GM11168 (cell line): ENCODE measurements around the gene TM9SF3.

Experiments used
- in situ Hi-C: fragments of 300-500 bp; cut with MboI; formaldehyde crosslinking; loops from one replicate; pipeline ENCODE4 v1.12.0; 2022; ENCODE audit warnings: low sequenced_read_pairs; ENCODE audit not compliant: unreplicated experiment

TM9SF3 gene

DNA sequence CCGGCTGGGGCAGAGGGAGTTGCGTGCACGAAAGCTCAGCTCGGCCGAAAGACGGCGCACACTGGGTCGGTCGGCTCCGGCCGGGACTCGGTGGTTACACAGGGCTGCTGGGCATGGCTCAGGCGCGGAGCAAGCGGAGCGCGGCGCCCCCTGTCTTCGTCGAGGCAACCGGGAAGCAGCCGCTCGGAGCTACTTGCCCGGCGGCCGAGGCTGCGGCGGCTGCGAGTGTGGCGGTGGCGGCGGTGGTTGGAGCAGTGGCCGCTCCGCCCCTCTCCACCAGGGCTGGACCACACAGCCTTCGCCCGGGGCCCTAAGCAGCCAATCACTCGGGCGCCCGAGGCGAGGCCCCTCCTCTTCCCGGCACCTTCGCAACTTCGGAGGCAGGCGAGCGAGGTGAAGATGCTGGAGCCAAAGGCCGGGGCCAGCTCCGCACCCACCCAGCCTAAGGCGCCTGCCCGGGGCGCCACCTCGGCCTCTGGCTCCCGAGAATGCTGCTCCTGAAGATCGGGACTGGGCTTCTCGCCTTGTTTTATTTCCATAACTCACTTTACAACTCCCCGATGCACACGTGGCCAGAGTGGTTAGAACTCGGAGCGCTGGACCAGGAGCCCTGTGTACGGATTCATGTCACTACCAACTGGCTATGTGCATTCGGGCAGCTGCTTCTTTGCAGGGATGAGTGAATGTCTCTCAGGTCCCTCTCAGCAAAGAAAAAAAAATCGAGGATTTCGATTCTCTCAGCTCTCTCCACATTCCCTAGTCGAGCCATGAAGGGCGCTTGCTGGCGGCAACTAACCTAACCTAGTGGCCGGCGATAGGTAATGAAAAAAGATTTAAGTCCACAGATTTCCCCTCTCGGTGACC is 72.9 kb downstream of the TM9SF3 start, which contains the start of gene TLL2:
Gene TLL2 (minus strand): TSS at position 229 of the 864 bp plus-strand sequence. CDS start 241 bp downstream, outside the sequence.
- in situ Hi-C loops, result loop anchor here (5.0 kb wide), 1 partner anchor 122 kb away; no protein-coding TSS in a partner anchor

DNA sequence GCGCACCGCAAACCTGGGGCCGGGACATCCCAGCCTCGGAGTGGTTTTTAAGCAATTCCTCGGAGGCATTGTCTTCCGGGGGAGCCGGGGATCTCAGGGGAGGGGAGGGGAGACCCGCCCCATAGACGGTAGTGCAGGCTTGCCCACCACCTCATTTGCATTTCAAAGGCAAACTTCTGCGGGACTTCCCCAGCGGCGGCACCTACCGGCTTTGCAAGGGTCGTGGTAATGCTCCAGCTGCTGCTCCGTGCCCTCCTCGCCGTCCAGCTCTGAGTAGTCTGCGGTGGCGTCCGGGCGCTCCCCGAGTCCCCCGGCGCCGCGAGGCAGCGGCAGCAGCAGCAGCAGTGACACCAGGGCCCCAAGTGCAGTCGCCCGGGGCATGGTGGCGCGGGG is 73.5 kb downstream of the TM9SF3 start:
- in situ Hi-C loops, result loop anchor here (5.0 kb wide), 1 partner anchor 121 kb away; no protein-coding TSS in a partner anchor

DNA sequence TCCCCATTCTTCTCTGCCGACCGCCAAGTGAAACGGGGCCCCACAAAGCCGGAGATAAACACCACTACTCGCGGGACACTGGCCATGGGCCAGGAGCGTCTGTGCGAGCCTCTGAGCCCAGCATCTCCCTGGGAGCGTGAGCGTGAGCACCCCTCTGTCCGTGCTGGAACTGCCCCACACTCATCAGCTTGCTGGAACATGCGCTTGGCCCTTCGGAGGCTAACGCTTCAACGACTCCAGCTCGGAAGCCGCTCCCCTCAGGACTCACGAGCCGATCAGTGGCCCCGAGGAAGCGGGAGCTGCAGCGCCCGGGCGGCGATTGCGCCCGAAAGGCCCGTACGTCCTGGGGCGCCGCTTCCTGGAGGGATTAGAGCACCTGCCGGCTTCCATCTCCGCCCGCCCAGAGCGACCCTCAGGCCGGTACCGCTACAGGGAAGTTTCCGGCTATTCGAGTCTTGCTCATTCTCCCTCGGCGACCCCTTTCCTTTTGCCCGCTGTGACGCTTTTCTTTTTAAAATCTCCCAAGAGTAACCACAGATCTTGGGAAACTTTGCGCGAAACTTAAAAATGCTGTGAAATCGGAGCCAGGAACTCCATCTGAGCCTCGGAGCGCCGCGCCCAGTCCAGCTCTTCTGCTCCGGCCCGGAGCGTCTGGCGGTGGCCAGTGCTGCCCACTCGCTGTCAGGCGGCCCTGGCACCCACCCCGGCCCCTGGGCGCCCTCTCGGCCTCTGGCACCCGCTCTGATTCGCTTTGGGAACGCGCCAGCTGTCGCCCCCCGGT is 74.1 kb downstream of the TM9SF3 start:
- in situ Hi-C loops, result loop anchor here (5.0 kb wide), 1 partner anchor 120 kb away; no protein-coding TSS in a partner anchor

DNA sequence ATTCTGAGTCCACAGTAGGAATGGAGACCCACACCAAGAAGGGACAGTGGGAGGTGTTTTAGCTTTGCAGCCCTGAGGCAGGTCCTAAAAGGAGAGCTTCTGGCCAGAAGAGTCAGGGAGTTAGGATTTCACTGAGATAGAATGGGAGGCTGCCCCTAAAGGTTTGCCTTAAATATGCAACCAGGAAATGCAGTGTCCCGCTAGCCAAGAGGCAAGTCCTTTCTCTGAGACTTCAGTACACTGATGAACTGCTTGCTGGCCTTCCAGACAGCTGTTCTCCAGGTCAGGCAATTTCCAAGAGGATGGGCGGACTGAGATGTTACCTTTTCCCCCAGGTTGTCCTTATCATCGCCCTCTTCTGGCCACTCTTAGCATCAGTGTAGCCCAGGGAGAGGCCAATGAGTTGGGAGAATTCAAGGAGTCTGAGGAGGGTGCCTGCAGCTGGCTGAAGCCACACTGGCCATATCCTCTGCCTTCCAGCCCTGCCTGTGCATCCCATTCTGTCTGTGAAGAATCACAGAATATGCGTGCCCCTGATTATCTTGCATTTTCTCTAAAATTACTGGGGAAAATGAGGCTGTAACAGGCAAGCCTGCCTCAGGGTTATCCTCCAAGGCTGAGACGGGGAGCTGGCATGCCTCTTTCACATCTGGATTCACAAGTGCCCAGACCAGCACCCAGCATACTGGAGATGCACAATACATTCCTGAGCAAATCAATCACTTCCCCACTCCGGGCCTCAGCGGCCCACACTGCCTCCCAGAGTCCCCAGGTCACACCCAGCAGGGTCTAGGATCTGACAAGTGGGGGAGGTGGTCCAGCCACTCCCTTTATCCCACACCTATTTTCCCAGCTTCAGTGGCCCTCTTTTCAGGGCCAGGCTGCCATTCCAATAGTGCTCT is 75.5 kb downstream of the TM9SF3 start:
- in situ Hi-C loops, result loop anchor here (5.0 kb wide), 1 partner anchor 119 kb away; no protein-coding TSS in a partner anchor

DNA sequence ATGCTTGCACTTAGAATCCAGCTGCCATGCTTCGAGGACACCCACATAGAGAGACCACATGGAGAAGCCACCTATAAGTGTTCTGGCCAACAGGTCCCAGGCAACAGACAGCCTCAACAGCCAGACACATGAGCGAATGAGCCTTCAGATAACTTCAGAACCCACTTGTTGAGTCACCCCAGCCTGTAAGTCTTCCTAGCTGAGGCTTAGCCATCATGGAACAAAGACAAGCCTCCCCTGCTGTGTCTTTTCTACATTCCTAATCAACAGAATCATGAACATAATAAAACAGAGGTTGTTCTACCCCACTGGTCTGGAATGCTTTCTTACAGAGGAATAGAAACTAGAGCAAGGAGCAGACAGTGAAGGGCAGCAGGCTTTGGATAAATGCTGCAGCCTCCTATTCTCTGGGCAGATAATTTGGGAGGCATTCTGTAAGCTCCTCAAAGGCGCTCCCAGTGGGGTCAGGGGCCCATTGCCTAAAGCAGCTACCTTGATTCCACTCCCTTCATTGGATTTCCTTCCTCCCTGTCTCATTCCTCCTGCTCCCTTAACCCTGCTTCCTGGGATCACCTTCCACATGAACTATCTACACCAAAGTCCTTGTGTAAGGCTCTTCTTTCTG is 77.7 kb downstream of the TM9SF3 start:
- in situ Hi-C loops, result no loop called here

DNA sequence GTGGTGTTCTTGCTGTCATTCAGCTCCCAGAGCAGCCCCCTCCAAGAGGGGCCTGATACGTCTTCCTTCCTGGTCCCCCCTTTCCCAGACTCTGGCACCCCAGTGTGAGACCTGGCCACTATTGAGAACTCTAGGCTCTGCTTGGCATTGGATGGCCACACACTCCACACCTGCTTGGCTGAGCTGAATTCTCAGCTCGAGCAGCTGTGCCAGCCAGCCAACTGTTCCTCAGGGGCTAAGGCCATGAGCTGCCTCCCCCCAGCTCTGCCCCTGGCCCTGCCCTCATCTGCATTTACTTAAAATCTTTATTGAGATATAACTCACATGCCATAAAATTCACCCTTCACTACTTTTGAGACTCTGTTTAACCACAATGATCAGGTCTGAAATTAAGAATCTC is 79.8 kb downstream of the TM9SF3 start:
- in situ Hi-C loops, result no loop called here

DNA sequence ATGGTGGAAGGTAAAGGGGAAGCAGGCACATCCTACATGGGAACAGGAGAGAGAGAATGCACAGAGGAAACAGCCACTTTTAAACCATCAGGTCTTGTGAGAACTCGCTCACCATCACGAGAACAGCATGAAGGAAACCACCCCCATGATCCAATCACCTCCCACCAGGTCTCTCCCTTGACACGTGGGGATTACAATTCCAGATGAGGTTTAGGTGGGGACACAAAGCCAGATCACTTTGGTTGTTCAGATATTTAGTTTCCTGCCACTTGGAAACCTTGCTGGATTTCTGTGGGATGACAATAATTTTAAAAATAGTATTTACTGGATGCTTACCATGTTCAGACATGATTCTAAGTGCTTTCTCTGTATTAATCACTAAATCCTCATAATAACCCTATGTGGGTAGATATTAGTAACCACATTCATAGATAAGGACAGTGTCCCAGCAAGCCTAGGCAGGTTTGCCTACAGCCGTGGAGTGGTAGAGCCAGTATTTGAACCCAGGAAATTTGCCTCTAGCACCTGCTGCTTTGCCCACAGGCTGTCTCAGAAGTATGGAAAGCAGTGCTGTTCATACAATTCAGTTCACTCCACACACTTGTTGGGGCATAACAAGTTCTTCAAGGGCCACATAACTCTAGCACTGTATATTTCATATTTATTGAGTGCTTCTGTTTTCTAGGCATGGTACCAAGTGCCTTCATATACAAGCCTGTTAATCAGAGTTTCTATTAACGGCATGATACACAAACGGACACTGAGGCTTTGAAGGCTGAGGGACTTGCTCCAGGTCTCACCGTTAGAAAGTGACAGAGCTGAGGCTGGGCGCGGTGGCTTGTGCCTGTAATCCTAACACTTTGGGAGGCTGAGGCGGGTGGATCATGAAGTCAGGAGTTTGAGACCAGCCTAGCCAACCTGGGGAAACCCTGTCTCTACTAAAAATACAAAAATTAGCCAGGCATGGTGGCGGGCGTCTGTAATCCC is 81.4 kb downstream of the TM9SF3 start:
- in situ Hi-C loops, result no loop called here

DNA sequence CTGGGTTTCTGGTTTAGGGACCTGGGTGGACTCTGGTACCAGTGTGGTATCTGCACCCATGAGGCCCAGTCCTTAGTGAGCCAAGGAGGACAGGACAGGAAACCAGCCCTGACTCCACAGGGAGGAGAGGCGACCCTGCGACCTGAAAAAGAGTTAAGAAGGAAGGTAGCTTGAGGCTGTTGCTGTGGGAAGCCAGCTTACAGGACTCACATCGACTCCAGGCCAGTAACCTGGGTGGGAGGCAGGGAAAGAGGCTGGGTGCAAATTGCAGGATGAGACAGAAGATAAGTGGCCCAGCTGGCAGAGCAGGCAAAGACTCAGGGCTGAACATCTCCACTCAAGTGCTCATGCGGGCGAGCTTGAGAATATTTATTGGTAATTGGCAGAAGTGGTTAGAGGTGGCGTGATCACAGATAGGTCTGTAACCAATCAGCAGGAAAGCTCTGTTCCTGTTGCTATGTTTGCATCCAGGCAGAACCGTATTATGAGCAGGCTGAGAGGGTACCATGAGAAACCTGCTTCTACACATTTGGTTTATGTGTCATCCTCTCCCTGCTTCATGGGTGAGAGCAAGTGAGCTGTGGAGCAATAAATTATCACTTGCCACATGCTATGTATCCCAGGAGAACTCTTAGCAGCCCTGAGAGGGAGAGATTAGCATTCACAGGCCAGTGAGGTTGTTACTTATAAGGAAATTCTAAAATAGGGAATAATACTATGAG is 84.1 kb downstream of the TM9SF3 start:
- in situ Hi-C loops, result no loop called here

DNA sequence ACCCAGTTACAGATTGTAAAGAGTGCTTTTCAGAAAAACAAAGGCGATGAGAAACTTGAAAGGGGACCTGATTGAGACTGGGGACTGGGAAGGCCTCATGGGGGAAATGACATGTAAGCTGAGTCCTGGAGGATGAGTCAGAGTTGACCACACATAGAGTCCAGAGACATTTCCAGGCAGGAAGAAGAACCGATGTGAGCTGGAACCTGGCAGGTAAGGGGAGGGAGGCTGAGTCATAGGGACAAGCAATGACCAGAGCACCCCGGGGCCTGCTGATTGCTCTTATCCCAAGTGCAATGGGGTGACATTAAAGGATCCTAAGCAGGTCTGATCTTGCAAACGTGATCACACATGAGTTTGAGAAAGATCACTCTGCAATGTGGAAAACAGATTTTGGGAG is 84.8 kb downstream of the TM9SF3 start:
- in situ Hi-C loops, result no loop called here

DNA sequence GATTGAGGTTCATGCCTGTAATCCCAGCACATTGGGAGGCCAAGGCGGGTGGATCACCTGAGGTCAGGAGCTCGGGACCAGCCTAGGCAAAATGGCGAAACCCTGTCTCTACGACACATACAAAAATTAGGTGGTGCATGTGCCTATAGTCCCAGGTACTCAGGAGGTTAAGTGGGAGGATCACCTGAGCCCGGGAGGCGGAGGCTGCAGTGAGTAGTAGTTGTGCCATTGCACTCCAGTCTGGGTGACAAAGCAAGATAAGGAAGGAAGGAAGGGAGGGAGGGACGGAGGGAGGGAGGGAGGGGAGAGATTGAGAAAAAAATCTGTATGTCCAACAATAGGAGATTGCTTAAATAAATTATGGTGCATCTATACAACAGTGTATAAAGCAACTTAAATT is 86.3 kb downstream of the TM9SF3 start:
- in situ Hi-C loops, result no loop called here

DNA sequence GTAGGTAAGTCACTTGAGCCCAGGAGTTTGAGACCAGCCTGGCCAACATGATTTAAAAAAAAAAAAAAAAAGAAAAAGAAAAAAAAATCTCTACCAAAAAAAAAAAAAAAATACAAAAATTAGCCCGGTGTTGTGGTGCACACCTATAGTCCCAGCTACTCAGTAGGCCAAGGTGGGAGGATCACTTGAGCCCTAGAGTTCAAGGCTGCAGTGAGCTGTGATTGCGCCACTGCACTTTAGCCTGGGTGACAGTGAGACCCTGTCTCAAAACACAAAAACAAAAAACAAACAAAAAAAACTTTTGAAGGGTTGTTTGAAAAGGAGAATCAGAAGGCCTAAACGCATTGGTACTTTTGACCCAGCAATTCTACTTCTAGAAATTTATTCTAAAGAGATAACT is 86.8 kb downstream of the TM9SF3 start:
- in situ Hi-C loops, result no loop called here

DNA sequence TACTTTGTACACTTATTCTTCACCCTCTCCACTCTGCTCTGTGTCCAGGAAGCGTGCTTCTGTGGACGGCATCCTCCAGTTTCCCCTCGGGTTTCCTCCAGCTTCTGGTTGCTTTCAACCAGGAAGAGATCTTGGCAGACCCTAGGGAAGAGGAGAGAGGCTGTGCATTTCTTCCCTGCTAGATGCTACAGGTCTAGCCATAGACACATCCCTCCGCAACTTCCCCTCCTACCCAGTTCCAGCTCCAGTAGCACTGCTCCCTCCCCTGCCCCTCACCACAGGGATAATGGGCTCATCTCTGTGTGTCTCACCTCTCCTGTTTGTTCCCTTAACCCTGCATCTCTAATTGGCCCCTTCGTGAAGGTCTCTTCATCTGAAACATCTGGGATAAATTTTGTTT is 89.4 kb downstream of the TM9SF3 start:
- in situ Hi-C loops, result no loop called here

DNA sequence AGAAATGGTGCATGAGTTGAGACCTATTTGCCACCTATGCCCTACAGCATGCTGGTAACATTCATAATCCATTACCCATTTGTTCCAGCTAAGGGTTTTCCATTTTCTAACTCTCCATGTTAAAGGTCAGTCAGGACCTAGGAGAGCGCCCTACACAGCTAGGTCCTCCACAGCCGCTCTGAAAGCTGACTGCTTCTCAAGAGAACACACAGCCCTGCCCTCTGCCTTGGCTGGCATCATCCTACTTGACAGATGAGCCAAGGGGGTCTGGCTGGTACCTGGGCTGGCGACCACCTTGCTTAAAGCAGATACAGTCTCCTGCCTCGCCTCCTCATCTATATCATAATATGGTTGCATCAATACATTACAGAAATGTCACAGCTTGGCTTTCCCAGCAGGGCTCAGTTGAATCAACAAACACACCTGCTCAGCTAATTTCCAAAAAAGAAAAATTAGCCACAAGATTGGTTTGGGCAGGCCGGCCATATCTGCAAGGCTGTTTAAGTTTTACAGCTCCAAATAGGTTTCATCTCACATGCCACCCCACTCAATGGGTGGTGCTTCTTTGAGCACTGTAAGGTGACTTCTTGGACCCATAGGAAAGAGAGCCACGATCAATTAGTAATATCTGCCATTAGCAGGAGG is 90.4 kb downstream of the TM9SF3 start:
- in situ Hi-C loops, result no loop called here

DNA sequence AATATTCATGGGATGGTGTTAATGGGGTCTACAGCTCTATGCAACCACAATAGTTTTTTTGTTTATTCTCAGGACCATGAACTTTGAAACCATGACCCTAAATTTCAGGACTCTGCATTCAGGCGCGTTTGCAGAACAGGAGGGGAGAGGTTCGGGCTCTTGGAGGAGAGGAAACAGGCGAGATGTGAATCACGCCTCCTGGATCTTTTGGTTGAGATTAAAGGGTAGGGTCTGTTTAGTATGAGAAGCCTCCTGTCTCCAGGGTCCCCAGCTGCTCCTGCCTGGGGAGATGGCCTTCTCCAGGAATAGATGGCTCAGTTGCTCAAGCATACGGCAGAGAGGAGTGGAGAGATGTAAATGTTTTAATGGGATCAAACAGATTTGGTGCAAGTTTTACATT is 91.3 kb downstream of the TM9SF3 start:
- in situ Hi-C loops, result no loop called here

DNA sequence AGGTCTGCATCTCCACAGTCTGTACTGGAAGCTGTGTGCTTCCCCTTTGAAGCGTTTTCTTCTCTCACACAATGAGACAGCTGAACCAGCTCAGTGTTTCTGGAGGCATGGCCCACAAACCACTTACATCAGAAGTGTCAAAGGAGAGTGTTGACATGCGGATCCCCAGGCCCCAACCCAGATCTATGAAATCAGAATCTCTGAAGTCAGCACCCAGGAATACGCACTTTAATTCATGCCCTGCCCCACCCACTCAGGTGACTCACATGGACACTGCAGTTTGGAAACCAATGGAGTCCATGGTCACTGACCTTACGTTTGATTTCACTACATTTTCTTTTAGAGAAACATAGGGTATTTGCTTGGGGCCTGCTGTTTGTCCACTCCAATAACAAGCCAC is 92.1 kb downstream of the TM9SF3 start:
- in situ Hi-C loops, result no loop called here

DNA sequence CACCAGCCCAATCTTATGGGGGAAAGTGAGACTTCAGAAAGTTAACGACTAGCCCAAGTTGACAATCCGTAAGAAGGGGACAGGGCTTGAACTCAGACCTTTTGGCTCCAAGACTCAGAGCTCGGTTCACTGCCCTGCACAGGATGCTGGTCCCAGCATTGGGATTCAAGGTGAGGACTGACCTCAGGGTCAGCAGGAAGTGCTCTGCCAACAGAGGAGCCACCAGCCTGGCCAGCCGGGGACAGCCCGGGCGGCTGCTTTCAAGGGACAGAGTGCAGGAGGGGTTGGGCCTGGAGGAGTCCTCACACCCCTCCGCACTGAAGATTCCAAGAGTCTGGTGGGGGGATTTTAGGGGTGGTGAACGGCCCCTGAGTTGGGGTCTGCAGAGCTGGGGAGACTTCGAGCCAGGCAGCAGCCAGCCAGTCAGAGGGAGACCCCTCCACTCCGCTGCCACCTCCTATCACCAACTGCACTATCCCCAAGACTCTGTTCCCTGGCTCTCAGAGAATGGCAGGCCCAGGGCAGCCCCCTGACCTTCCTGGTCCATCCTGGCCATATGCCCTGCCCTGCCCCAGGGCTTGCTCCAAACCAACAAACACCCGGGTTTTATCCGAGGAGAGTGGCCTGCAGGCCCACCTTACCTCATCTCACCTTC is 92.8 kb downstream of the TM9SF3 start:
- in situ Hi-C loops, result no loop called here

DNA sequence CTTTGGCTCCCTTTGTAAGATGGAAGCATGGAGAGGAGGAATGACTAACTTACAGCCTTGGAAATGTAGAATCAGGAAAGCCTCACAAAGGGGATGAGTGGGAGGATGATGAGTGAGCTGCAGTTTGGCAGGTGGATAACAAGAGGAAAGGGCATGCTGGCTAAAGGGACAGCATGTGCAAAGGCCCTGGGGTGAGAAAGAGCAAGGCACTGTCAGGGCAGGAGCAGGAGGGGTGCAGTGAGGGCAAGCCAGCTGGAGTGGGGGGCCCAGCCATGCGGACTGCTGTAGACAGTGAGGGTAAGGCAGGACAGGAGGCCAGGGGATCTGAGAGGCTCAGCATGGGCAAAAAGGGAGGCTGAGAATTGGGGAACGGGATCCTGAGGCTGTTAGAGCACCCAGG is 93.6 kb downstream of the TM9SF3 start:
- in situ Hi-C loops, result no loop called here
